ENCODE data around the gene ADPRS.

Gene ADPRS

GRCh38 chr1:36109041-36109679, 20.5 kb downstream of the ADPRS start:
- DNase-seq = no peak

DNA sequence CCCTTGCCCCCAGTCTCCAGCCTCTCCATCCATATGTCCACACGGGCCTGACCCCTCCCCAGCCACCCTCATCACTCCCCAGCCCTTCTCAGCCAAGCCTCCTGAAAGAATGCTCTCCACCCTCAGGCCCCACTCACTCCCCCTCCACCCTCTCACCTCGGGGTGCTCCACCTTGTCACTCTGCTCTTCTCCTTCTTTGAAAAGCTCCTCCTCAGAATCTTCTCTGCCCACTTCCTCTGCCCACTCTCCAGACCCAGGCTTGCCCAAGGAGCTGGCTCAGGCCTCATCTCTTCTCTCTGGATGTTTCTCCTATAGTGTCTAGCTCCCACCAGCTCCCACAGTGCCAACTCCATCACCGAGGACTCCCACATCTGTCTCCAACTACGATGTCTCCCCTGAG, 22.5 kb downstream of the ADPRS start:
- DNase-seq = no peak

DNA sequence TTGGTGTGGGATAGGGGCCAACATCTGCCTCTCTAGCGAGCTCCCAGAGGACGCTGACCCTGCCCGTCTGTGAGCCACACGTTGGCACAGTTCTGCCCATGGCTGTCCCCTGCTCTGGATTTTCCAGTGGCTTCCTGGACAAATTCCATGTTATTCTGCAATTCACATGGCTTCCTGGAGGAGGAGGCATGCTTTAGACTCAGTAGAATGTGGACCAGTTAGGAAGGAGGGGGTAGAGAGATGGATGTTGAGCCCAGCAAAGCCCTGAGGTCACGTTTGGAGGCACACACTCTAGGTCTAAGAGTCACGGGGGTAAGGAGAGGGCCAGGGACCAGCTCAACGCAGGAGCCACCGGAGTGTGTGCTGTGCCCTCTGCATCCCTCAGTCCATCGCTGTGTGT, 24.1 kb downstream of the ADPRS start:
- no peak for DNase-seq

GRCh38 chr1:36114371-36114770, 25.7 kb downstream of the ADPRS start:
- DNase-seq = no peak

- DNase-seq = no peak
Observed at GRCh38 chr1:36115200-36115669, 26.5 kb downstream of the ADPRS start.

- no peak for DNase-seq
Observed at GRCh38 chr1:36115931-36116330, 27.2 kb downstream of the ADPRS start.

DNA sequence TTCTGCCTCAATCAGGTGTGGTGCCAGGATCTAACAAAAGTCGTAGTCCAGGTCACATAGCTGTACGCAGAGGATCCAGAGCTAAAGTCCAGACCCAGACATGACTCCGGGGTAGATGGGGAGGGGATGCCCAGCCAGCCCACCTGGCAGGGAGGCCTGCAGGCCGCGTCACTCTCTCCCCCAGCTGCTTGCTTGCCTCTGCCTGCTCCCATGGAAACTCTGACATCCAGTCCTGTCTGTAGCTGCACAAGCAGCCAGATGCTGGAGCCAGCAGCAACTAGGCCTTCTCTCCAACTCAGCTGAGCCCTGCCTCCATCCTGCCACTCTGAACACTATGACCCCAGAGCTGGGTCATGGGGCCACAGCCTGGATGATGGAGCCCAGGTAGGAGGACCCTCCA, 28.2 kb downstream of the ADPRS start:
- DNase-seq = no peak

- DNase-seq = no peak
Observed at GRCh38 chr1:36118447-36119204, 29.9 kb downstream of the ADPRS start.

DNA sequence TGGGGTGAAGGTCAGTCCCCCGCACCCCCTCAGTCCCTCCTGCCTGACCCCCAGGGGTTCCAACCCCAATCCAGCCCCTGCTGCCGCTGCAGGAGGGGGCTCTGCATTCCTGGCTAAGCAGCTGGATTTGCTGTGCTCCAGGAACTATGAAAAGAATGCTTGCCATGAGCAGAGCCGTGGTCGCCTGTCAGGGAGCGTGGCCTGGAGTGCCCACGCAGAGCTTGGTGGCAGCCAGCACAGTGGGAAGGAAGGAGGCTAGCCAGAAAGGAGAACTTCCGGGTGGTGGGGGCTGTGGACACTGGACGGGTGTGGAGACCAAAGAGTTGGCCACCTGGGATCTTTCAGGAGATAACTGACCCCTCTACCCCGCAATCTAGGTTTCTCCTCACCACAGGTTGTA, 30.8 kb downstream of the ADPRS start:
- DNase-seq = no peak

DNA sequence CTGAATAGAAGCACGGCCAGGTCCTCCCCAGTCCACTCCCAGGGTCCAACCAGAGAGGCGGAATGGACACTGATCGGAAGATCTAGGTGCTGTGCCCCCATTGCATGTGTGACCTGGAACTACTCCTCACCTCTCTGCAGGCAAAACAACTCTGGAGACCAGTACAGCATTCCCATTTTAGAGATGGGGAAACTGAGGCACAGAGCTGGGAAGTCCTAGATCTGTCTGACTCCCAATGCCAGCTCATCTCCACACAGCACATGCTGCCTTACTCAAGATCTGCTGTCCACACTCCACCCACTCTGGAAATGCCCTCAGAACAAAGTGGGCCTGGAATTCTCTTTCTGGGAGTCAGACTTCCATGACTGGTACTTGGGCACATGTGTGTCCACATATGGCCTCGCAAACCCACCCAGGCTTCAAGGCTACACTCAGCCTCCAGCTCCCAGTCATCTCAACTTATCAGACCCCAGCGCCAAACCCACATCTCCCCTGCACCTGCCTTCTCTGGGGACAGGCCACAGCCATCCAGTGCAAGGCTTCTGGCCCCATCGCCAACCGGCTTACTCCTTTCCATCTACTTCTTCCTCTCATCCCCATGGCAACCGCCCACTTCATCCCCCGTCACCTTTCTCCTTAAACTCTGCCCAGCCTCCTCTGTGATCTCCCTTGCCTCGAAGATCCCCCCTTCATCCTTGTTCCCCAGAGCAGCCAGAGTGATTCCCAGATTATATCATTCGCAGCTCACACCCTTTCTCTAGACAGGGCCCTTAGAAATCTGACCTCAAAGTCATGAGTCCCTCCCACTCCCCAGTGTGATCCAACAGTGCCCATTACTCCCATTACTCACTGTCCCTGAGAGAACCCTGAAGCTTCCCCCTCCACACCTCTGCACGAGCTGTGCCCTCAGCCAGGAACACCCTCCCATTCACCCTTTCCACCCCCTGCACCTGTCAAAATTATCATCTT, 33.7 kb downstream of the ADPRS start:
- no peak for DNase-seq

GRCh38 chr1:36123356-36123755, 34.7 kb downstream of the ADPRS start:
- DNase-seq = no peak

- no peak for DNase-seq
Observed at GRCh38 chr1:36124404-36125128, 35.9 kb downstream of the ADPRS start.

DNA sequence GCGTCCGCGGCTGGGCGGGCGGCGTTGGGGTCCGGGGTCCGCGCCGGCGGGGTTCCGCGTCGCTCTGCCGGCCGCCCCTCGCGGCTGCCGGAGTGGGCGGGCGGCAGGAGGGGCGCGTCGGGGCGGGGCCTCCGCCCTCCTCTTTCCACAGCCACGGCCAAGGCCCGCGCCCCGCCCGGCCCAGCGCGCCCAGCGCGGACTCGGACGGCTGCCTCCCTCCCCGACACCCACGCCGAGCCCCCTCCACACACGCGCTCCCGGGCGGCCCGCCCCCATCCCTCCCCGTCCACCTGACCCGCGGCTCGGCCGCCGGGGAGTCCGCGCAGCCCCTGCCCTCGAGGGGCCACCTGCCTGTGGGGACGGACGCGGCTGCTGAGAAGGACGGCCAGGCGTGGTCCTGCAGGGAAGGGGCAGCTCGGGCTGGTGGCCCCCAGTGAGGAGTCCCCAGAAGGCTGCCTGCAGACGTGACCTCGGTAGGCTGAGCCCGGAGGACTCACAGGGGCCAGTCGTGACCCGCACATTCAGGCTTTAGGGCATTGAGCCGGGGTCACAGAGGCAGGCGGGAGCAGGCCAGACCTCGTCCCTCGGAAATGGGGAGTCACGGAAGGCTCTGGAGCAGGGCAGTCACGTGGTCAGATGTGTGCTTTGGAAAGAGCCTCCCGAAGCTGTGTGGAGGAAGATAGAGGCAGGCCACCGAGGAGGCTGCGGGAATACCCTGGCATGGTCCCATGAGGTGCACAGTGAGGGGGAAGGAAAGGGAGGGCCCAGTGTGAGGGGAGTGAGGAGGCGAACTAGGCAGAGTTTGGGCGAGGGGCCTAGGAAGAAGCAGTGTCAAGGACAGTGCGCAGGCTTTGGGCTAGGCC, 36.7 kb downstream of the ADPRS start, which contains the start of gene COL8A2:
COL8A2 (minus strand) TSS at position 94 of the 863 bp plus-strand sequence. CDS start 24,980 bp downstream, outside the sequence.
- no peak for DNase-seq

DNA sequence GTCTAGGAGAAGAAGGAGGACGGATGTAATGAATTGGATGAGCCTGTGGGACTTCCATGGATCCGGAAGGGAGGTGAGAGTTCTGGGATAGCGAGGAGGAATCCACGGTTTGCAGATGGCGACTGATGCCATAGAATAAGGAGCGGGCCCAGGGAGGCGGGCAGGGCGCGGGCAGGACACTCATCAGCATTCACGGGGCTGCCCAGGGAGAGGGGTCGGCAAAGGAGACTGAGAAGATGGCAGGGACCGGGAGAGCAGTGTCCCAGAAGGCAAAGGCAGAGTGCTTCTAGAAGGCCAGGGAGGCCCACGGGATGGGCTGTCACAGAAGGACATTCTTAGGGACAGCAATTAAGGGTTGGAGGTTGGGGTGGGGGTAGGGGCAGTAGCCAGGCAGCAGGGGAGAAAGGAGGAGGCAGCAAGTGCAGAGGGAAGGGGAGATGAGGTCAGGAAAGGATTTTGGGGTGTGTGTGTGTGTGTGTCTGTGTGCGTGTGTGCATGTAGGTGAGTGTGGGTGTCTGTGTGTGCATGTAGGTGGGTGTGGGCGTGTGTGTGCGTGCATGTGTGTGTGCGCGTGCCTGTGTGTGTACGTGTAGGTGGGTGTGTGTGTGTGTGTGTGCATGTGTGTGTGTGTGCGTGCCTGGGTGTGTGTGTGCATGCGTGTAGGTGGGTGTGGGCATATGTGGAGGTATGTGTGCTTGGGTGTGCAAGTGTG, 37.5 kb downstream of the ADPRS start:
- no peak for DNase-seq

GRCh38 chr1:36126797-36127500, 38.3 kb downstream of the ADPRS start:
- no peak for DNase-seq

DNA sequence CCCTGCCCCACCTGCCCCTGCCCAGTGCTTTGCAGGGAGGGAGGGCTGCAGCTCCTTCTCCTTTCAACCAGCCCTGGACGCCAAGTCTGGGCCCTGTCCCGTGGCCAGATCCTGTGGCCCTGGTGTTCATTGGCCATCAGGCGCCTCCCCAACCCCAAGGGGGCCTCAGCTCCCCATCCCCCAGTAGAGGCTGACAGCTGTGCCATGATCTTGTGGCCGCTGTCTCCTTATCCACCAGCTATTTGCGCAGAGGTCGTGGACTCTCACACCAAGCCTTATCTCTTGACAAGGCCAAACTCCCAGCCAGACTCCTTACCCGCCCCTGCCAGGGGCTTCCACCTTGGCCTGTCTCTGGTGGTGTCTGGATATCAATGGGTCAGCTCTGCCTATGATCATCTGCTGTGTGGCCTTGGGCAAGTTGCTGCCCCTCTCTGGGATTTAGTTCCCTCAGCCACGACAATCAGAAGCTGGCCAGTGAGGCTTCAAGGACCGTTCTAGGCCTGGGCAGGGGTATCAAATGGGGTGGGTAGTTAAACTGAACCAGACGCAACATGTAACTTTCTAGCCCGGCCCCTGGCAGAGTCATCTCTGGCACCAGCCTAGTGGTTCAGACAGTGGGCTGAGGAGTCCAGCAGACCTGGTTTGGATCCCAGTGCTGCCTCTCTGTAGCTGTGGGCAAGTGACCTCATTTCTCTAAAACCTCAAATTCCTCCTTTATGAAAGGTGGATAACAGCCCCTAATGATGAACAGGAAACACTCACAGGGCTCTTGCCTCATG, 39.6 kb downstream of the ADPRS start:
- no peak for DNase-seq

GRCh38 chr1:36128905-36129206, 40.2 kb downstream of the ADPRS start:
- no peak for DNase-seq

DNA sequence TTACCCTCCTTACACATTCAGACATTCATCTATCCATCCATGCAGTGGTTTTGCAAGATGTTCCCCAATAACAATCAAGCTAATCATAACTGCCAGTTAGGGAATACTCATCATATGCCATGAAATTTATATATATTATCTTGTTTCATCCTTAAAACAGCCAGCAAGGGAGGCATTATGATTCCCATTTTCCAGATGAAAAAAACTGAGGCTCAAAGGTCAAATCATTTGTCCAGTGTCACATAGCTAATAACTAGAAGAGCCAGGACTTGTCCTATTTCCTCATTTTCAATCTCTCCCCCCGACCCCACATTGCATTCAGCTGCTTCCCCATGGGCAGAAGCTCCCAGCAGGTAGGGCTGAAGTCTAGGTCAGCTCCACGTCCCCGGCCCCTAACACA, 43.3 kb downstream of the ADPRS start:
- no peak for DNase-seq

DNA sequence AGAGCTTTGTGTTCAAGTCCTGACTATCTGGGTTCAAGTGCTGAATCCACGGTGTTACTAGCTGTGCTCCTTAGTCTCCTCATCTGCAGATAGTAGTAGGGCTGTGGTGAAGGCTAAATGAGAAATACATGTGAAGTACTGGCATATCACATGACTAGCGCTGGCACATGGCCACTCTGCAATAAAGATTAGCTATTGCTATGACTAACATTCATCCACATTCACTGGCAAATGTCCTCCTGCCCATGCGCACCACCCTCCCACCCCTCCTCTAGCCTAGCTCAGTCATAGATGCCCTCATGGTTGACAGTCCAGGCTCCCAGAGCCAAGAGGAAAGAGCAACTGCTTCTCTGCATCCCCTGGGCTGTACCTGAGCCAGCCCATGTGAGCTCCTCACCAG, 44.8 kb downstream of the ADPRS start:
- peak; percentile 67 for DNase-seq

GRCh38 chr1:36134031-36134430, 45.3 kb downstream of the ADPRS start:
- no peak for DNase-seq
